IMR-90 (cell line): ENCODE results near the gene COL13A1.

ENCODE experiments used
- CEBPB ChIP-seq: IDR thresholded peaks from 2 replicates; pipeline ENCODE4 v1.6.1; 2012; ENCODE audit warnings: low read depth, low read length, improper control_type of control experiment
- CHD1 ChIP-seq: IDR thresholded peaks from 2 replicates; pipeline ENCODE4 v1.6.1; 2012; ENCODE audit warnings: low read depth, low read length, improper control_type of control experiment
- MAFK ChIP-seq: IDR thresholded peaks from 2 replicates; pipeline ENCODE4 v1.6.1; 2012; ENCODE audit warnings: low read depth, low read length, improper control_type of control experiment
- NFE2L2 ChIP-seq: fragments of 150-350 bp; IDR thresholded peaks from 2 replicates; pipeline ENCODE4 v1.6.1; 2016; ENCODE audit warnings: low read depth, mild to moderate bottlenecking, low read length
- POLR2A ChIP-seq: IDR thresholded peaks from 2 replicates; pipeline ENCODE4 v1.6.1; 2012; ENCODE audit warnings: mild to moderate bottlenecking, low read depth, low read length
- RAD21 ChIP-seq: IDR thresholded peaks from 2 replicates; pipeline ENCODE4 v1.6.1; 2012; ENCODE audit warnings: low read length, improper control_type of control experiment
- RFX5 ChIP-seq: IDR thresholded peaks from 2 replicates; pipeline ENCODE4 v1.8.0; 2012; ENCODE audit warnings: low read depth, mild to moderate bottlenecking, low read length, moderate library complexity
- SMC3 ChIP-seq: fragments of 150-350 bp; IDR thresholded peaks from 2 replicates; pipeline ENCODE4 v1.6.1; 2016; ENCODE audit warnings: low read depth, mild to moderate bottlenecking, antibody characterized with exemption, low read length, moderate library complexity
- TF ChIP-seq, protein P1 (sequence below): conservative IDR thresholded peaks from 2 replicates; pipeline ENCODE4 v1.5.1; 2012; ENCODE audit warnings: mild to moderate bottlenecking, low read depth, low read length, improper control_type of control experiment
- TF ChIP-seq, protein P2 (sequence below): fragments of 150-350 bp; IDR thresholded peaks from 2 replicates; pipeline ENCODE4 v1.6.1; 2016; ENCODE audit warnings: low read depth, mild to moderate bottlenecking, low read length, moderate library complexity, borderline replicate concordance

DNA sequence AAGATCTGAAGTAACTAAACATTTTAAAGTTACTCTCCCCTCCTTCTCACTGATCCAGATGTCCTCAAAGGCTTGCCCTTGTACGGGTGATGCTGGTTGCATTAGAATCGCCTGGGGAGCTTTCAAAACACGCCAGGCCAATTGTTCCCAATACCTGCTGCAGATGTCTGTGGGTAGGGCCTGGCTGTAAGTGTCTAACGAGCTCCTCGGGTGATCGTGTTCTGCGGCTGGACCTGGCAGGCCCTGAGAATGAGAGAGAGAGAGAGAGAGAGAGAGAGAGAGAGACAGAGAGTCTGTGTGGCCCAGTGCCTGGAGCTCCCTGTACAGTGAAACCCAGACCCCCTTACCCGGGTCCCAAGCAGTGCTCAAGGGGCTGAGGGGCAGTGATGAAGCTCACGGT is 8.4 kb downstream of the COL13A1 start:
- TF ChIP-seq, protein P1, sequence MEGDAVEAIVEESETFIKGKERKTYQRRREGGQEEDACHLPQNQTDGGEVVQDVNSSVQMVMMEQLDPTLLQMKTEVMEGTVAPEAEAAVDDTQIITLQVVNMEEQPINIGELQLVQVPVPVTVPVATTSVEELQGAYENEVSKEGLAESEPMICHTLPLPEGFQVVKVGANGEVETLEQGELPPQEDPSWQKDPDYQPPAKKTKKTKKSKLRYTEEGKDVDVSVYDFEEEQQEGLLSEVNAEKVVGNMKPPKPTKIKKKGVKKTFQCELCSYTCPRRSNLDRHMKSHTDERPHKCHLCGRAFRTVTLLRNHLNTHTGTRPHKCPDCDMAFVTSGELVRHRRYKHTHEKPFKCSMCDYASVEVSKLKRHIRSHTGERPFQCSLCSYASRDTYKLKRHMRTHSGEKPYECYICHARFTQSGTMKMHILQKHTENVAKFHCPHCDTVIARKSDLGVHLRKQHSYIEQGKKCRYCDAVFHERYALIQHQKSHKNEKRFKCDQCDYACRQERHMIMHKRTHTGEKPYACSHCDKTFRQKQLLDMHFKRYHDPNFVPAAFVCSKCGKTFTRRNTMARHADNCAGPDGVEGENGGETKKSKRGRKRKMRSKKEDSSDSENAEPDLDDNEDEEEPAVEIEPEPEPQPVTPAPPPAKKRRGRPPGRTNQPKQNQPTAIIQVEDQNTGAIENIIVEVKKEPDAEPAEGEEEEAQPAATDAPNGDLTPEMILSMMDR, result no peak
- TF ChIP-seq, protein P2, sequence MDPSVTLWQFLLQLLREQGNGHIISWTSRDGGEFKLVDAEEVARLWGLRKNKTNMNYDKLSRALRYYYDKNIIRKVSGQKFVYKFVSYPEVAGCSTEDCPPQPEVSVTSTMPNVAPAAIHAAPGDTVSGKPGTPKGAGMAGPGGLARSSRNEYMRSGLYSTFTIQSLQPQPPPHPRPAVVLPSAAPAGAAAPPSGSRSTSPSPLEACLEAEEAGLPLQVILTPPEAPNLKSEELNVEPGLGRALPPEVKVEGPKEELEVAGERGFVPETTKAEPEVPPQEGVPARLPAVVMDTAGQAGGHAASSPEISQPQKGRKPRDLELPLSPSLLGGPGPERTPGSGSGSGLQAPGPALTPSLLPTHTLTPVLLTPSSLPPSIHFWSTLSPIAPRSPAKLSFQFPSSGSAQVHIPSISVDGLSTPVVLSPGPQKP, result no peak
- TF ChIP-seq POLR2A (no peak), RFX5 (no peak), CHD1 (no peak), RAD21 (no peak), CEBPB (no peak), SMC3 (no peak), NFE2L2 (no peak), MAFK (no peak)
